GM18502 (cell line): Measurements from ENCODE around the gene SUSD6.
"Not testable (repeated sequence)": the region's sequence is repeated elsewhere in the genome, so short reads cannot be mapped to it uniquely, and the experiment has no call there.

Experiments used
- ATAC-seq: cut with Tn5 transposase; IDR thresholded peaks from one replicate; pipeline ENCODE4 v1.9.1; 2021; ENCODE audit warnings: mild to moderate bottlenecking; ENCODE audit not compliant: unreplicated experiment, poor library complexity

SUSD6 gene

GRCh38 chr14:69705706-69706105, 94.3 kb downstream of the SUSD6 start:
- no peak for ATAC-seq

- ATAC-seq = no peak
These were observed 96.7 kb downstream of the SUSD6 start for GRCh38 chr14:69708049-69708448.

- no peak for ATAC-seq
These were observed 97.5 kb downstream of the SUSD6 start for GRCh38 chr14:69708586-69709560.

GRCh38 chr14:69710378-69710777, 99.0 kb downstream of the SUSD6 start:
- no peak for ATAC-seq

- no peak for ATAC-seq
These were observed 99.7 kb downstream of the SUSD6 start for GRCh38 chr14:69711065-69711464.

GRCh38 chr14:69711477-69711876, 100.1 kb downstream of the SUSD6 start:
- no peak for ATAC-seq

GRCh38 chr14:69711881-69712560, 100.6 kb downstream of the SUSD6 start:
- ATAC-seq = no peak

GRCh38 chr14:69712599-69713088, 101.2 kb downstream of the SUSD6 start:
- no peak for ATAC-seq

- no peak for ATAC-seq
These were observed 101.9 kb downstream of the SUSD6 start for GRCh38 chr14:69713209-69713781.

- no peak for ATAC-seq
These were observed 102.7 kb downstream of the SUSD6 start for GRCh38 chr14:69713993-69714679.

GRCh38 chr14:69715725-69716477, 104.5 kb downstream of the SUSD6 start:
- ATAC-seq = no peak

- no peak for ATAC-seq
These were observed 105.2 kb downstream of the SUSD6 start for GRCh38 chr14:69716478-69717187.

GRCh38 chr14:69718614-69719013, 107.2 kb downstream of the SUSD6 start:
- ATAC-seq = not testable (repeated sequence)

GRCh38 chr14:69719501-69719951, 108.1 kb downstream of the SUSD6 start:
- ATAC-seq = no peak

GRCh38 chr14:69720912-69721311, 109.5 kb downstream of the SUSD6 start:
- no peak for ATAC-seq

GRCh38 chr14:69726761-69727511, 115.5 kb downstream of the SUSD6 start:
- peak; percentile 86 for ATAC-seq

GRCh38 chr14:69727860-69728259, 116.5 kb downstream of the SUSD6 start:
- ATAC-seq = no peak

- ATAC-seq = not testable (repeated sequence)
These were observed 120.7 kb downstream of the SUSD6 start for GRCh38 chr14:69731919-69732598.
